ENCODE data around the gene KCNAB1. TPM values are rescaled to one million over a fixed set of nuclear protein-coding genes. Genes with fewer than 3 reads are reported as not detected.
A peak's percentile ranks its signal among the peaks of the same experiment; 100 is the strongest.

Gene KCNAB1
- total RNA-seq, 1 donor from 2014 or later: 2.4 TPM

DNA sequence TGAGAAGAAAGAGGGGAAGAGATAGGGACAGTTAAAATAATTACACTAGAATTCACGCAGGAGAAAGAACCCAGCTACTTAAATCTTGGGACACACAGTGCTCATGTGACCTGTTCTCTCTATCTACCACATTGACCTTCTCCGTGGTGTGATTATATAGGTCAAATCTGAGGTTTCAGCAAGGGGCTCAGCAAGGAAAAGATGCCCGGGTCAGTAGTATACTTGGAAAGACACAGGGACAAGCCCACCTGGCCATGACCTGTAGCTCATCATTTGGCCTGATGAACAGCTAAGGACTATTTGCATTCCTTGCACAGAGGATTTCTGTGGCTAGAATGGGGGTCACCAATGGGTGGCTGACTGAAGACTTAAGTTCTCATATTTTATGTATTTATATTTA lies 362.6 kb downstream of the KCNAB1 start:
- Histone ChIP-seq H3K27ac (replicated peaks) (peak overlapping the region; percentile 41), H3K9me3 (replicated peaks) (no peaks in the 10 kb centered on the region), H3K4me3 (no peak overlapping the region), H3K4me1 (peaks cover 13% of the 10 kb centered on the region), H3K36me3 (no peaks in the 10 kb centered on the region), H3K27me3 (ENCODE audit: low read depth) (no peaks in the 10 kb centered on the region)
- DNase-seq: no peak
- TF ChIP-seq, protein P1, sequence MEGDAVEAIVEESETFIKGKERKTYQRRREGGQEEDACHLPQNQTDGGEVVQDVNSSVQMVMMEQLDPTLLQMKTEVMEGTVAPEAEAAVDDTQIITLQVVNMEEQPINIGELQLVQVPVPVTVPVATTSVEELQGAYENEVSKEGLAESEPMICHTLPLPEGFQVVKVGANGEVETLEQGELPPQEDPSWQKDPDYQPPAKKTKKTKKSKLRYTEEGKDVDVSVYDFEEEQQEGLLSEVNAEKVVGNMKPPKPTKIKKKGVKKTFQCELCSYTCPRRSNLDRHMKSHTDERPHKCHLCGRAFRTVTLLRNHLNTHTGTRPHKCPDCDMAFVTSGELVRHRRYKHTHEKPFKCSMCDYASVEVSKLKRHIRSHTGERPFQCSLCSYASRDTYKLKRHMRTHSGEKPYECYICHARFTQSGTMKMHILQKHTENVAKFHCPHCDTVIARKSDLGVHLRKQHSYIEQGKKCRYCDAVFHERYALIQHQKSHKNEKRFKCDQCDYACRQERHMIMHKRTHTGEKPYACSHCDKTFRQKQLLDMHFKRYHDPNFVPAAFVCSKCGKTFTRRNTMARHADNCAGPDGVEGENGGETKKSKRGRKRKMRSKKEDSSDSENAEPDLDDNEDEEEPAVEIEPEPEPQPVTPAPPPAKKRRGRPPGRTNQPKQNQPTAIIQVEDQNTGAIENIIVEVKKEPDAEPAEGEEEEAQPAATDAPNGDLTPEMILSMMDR (IDR thresholded peaks at IDR 0.05; ENCODE audit: borderline replicate concordance): no peak
- intact Hi-C loops (cut with micrococcal nuclease): no loop called here

DNA sequence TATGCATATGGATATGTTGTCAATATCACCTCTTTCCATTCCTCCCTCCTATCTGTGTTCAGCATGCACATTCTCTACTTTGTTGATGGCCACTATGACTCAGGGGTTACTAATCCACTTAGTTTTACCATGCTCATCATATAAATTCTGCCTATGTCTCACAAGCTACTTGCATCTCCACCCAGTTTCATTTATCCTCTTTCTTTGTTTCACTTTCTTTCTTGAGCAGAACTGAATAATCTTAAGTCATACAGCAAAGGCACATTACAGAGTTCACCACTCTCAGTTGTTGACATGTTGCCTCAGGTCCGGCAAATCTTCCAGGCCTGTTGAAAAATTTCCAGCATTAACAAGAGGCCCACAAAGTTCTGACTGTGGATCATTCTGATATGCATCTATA lies 363.0 kb downstream of the KCNAB1 start:
- intact Hi-C loops (cut with micrococcal nuclease): no loop called here
- Histone ChIP-seq H3K9me3 (replicated peaks) (no peaks in the 10 kb centered on the region), H3K4me1 (peaks cover 13% of the 10 kb centered on the region), H3K27ac (replicated peaks) (peak overlapping the region; percentile 41), H3K36me3 (no peaks in the 10 kb centered on the region), H3K27me3 (ENCODE audit: low read depth) (no peaks in the 10 kb centered on the region), H3K4me3 (no peak overlapping the region)
- DNase-seq: no peak
- TF ChIP-seq, protein P1 (IDR thresholded peaks at IDR 0.05; ENCODE audit: borderline replicate concordance): no peak

DNA sequence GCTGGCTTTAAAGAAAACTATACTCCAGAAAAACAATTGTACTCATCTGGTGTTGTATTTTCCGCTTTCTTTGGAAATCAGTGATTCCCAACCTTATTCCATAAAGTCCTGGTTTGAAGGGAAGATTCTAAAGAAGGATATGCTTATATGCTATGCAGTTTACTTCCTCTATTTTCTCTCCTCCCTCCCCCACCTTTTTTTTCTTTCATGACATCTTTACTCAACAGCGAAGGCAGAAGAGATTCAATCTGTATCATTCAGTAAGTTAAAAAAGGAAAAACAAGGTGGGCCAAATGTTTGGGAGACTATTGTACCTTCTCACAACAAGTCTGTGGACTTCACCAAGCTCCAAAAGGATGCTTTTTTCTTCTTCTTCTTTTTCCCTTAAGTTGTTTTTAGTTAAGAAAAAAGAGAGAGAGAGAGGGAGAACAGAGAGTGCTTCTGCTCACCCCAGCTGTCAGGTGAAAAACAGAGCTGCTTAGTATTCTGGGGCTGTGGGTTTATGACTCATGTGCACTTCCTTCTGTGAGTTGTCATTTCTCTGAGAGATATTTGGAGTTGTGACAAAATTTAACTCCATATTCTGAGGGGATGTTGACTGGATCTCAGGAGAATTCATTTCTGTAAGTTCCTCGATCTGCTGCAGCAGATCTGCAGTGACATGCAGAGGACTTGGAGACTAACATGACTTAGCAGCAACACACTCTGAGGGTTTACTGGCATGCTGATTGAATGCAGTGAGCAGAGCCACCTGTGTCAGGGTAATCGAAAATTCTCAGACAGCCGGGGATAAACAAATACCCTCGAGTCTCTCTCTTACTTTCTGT lies 363.8 kb downstream of the KCNAB1 start:
- peaks cover 13% of the 10 kb centered on the region for H3K4me1 ChIP-seq
- no peak for DNase-seq
- peak overlapping the region; percentile 41 for H3K27ac ChIP-seq (replicated peaks)
- intact Hi-C loops (cut with micrococcal nuclease): no loop called here
- H3K36me3 ChIP-seq: no peaks in the 10 kb centered on the region
- no peaks in the 10 kb centered on the region for H3K9me3 ChIP-seq (replicated peaks)
- TF ChIP-seq, protein P1 (IDR thresholded peaks at IDR 0.05; ENCODE audit: borderline replicate concordance): no peak
- no peaks in the 10 kb centered on the region for H3K27me3 ChIP-seq (ENCODE audit: low read depth)
- H3K4me3 ChIP-seq: no peak overlapping the region

DNA sequence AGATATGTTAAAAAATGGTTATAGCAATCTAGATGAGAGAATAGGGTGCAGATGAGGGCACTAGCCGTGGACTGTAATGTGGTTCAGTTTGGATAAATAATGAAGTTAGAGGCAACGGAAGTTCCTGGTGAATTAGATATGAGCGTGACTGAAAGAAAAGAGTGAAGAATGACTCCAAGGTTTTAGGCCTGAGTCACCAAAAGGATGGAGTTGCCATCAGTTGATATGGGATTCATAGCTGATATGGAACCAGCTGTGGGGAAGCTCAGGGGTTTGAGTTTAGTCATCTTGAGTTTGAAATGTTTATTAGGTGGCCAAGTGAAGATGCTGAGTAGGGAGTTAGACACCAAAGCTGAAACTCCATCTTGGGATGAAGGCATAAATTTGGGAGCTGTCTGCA lies 368.4 kb downstream of the KCNAB1 start:
- H3K4me3 ChIP-seq: no peak overlapping the region
- H3K4me1 ChIP-seq: peaks cover 8% of the 10 kb centered on the region
- TF ChIP-seq, protein P1 (IDR thresholded peaks at IDR 0.05; ENCODE audit: borderline replicate concordance): no peak
- no peak for DNase-seq
- intact Hi-C loops (cut with micrococcal nuclease): no loop called here
- peak overlapping the region; percentile 45 for H3K27ac ChIP-seq (replicated peaks)
- no peaks in the 10 kb centered on the region for H3K36me3 ChIP-seq
- H3K9me3 ChIP-seq (replicated peaks): no peaks in the 10 kb centered on the region
- H3K27me3 ChIP-seq (ENCODE audit: low read depth): no peaks in the 10 kb centered on the region

DNA sequence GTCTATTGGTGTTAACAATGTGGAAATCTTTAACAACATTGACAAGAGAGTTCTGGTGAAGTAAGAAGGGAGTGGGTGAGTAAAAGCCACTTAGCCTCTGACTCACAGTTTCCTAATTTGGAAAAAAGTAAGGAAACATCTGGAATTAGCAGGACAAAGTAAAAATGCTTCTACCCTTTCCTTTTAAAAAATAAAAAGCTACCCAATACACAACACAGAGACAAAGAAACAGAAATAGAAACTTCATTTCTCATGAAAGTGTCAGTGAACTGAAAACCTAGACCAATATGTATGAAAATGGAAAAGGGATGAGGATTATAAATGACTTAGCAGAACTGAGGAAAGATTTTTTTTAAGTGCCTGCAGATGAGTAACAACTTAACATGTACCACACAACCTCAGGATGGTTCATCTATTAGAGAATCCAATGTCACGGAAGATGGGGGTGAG lies 369.1 kb downstream of the KCNAB1 start:
- peak overlapping the region; percentile 45 for H3K27ac ChIP-seq (replicated peaks)
- H3K4me3 ChIP-seq: no peak overlapping the region
- no peaks in the 10 kb centered on the region for H3K27me3 ChIP-seq (ENCODE audit: low read depth)
- TF ChIP-seq, protein P1 (IDR thresholded peaks at IDR 0.05; ENCODE audit: borderline replicate concordance): no peak
- H3K4me1 ChIP-seq: peaks cover 1% of the 10 kb centered on the region
- intact Hi-C loops (cut with micrococcal nuclease): no loop called here
- DNase-seq: no peak
- H3K36me3 ChIP-seq: no peaks in the 10 kb centered on the region
- no peaks in the 10 kb centered on the region for H3K9me3 ChIP-seq (replicated peaks)
